Measurements from ENCODE around the gene TSPAN18. TPM values are rescaled to one million over a fixed set of nuclear protein-coding genes. Genes with fewer than 3 reads are reported as not detected.

The TSPAN18 gene
- total and polyA plus RNA-seq, 2 of the 4 experiments (the other 2 are of a cell fraction) = 0.36 to 1.1 TPM

GRCh38 chr11:44945666-44946065, 218.9 kb downstream of the TSPAN18 start:
- H4K5ac ChIP-seq (ENCODE audit: low read depth, low read length) = no peak overlapping the region
- peaks cover 68% of the 10 kb centered on the region for H4K20me1 ChIP-seq (ENCODE audit: insufficient read depth, low read length)
- POLR2A ChIA-PET (ENCODE audit: unreplicated experiment) = no interaction called here

More at GRCh38 chr11:44945666-44946065, 218.9 kb downstream of the TSPAN18 start:
- H2AK9ac ChIP-seq (replicated peaks; ENCODE audit: low read depth, low read length, poor library complexity) = no peak overlapping the region
- H3K4ac ChIP-seq (ENCODE audit: low read depth, low read length) = no peak overlapping the region
- no peak overlapping the region for H3K18ac ChIP-seq (ENCODE audit: low read depth, low read length)
- CTCF ChIA-PET = interaction anchor here (1.1 to 1.2 kb wide), 2 partner anchors 9 to 157 kb away, joined by 4 to 5 read pairs; no protein-coding TSS in a partner anchor
- peaks cover 7% of the 10 kb centered on the region for H3K9me1 ChIP-seq (ENCODE audit: insufficient read depth, low read length)
- H3K56ac ChIP-seq (ENCODE audit: extremely low read depth, insufficient read depth, low read length) = no peak overlapping the region
- no peak overlapping the region for H3K14ac ChIP-seq (replicated peaks; ENCODE audit: low read depth, low read length)
- no TSS peak for BruUV-seq (replicated peaks)
- peaks cover 22% of the 10 kb centered on the region; the same call in 1 of the 2 replicates for H3K36me3 ChIP-seq (ENCODE audit: control insufficient read depth, insufficient read depth, low read length)
- in situ Hi-C loops (cut with MboI; ENCODE audit: low sequenced_read_pairs) (no loop called here), intact Hi-C loops (cut with micrococcal nuclease) (no loop called here), dilution Hi-C loops (cut with HindIII; ENCODE audit: low sequenced_read_pairs, unreplicated experiment) (no loop called here)
- H3K9ac ChIP-seq (ENCODE audit: low read depth, low read length) = no peak overlapping the region
- no peak overlapping the region for H2BK15ac ChIP-seq (ENCODE audit: low read depth, low read length)
- DNase-seq (no peak), ATAC-seq (ENCODE audit: low read depth) (no peak)
- no peaks in the 10 kb centered on the region for H3K9me3 ChIP-seq (ENCODE audit: control insufficient read depth, insufficient read depth, low read length)
- WGBS, 2 experiments (ENCODE audit: extremely low coverage in 2 of 2, insufficient read length in 1 of 2) = 88% methylated on average over 6 of the region's 11 CpGs; no CpG with 5 or more reads in 1 of the 2 experiments
- H3K23ac ChIP-seq (ENCODE audit: low read depth, low read length) = no peak overlapping the region
- no peak for TF ChIP-seq USF2 (IDR thresholded peaks at IDR 0.05; ENCODE audit: low read depth, low read length)
- no peak for TF ChIP-seq FOS (IDR thresholded peaks at IDR 0.05; ENCODE audit: low read depth, low read length)
- no peak for TF ChIP-seq SMC3 (IDR thresholded peaks at IDR 0.05; ENCODE audit: low read depth, low read length)
- H3K4me2 ChIP-seq (ENCODE audit: low read depth, low read length) = no peak overlapping the region
- no peak overlapping the region for H4K91ac ChIP-seq (ENCODE audit: insufficient read depth, low read depth, low read length)
- H3K4me3 ChIP-seq (ENCODE audit: insufficient read depth, low read depth, low read length) = no peak overlapping the region
- H4K8ac ChIP-seq (ENCODE audit: low read depth in 2 of 2, low read length in 2 of 2) = no peak overlapping the region
- H3K27ac ChIP-seq (ENCODE audit: insufficient read depth, low read length) = no peak overlapping the region
- H2BK120ac ChIP-seq (ENCODE audit: low read depth, low read length) = no peak overlapping the region
- H2BK20ac ChIP-seq (ENCODE audit: low read depth, low read length) = no peak overlapping the region
- peaks cover 14 to 46% of the 10 kb centered on the region in 2 experiments for H3K79me1 ChIP-seq (ENCODE audit: low read depth in 1 of 2, low read length in 2 of 2)
- no peak overlapping the region for H2AFZ ChIP-seq (replicated peaks; ENCODE audit: low read length, poor library complexity)
- H3K27me3 ChIP-seq (ENCODE audit: control insufficient read depth, insufficient read depth, low read length) = no peaks in the 10 kb centered on the region
- H3K4me1 ChIP-seq (ENCODE audit: control insufficient read depth, insufficient read depth, low read length) = peaks cover 2% of the 10 kb centered on the region; the same call in 1 of the 2 replicates
- H2BK5ac ChIP-seq (ENCODE audit: low read depth, low read length, poor library complexity, severe bottlenecking) = no peak overlapping the region
- H2AK5ac ChIP-seq (ENCODE audit: low read depth, low read length) = no peak overlapping the region

Data from IMR-90 (cell line).